MCF 10A (cell line): ENCODE results near the gene MUC2. TPM values are rescaled to one million over a fixed set of nuclear protein-coding genes. Genes with fewer than 3 reads are reported as not detected.

ENCODE experiments used
- BruUV-seq: library from RNA; stranded (reverse); fragments of 400-500 nt; replicated peaks from 2 replicates; lab custom pipeline; 2021; lab: Mats Ljungman, UMichigan
- CTCF ChIA-PET: fragments of 300-600 bp; sonication (Branson Sonifier 250); formaldehyde crosslinking; extraction: SDS; loops from one replicate; lab custom pipeline; 2021; ENCODE audit warnings: antibody characterized with exemption, inconsistent platforms; lab: Yijun Ruan, JAX
- POLR2A ChIA-PET: fragments of 300-600, 350-650 bp; sonication (Branson Sonifier 250); formaldehyde crosslinking; extraction: SDS; loops from one replicate; lab custom pipeline; 2020; ENCODE audit warnings: antibody characterized with exemption, inconsistent platforms; lab: Yijun Ruan, JAX
- DNase-seq: peaks from one replicate; pipeline ENCODE4 v3.0.0-alpha.2; 2018; ENCODE audit not compliant: unreplicated experiment
- H3K27ac Mint-ChIP-seq: one replicate; pipeline ENCODE4 v1.8.0; 2022; ENCODE audit warnings: mild to moderate bottlenecking, low read depth, mixed read lengths; ENCODE audit not compliant: unreplicated experiment
- H3K27me3 Mint-ChIP-seq: one replicate; pipeline ENCODE4 v1.8.0; 2022; ENCODE audit warnings: mixed read lengths; ENCODE audit not compliant: insufficient read depth, unreplicated experiment
- H3K36me3 Mint-ChIP-seq: one replicate; pipeline ENCODE4 v1.8.0; 2022; ENCODE audit warnings: mild to moderate bottlenecking, moderate library complexity, mixed read lengths; ENCODE audit not compliant: insufficient read depth, unreplicated experiment
- H3K4me1 Mint-ChIP-seq: one replicate; pipeline ENCODE4 v1.8.0; 2022; ENCODE audit warnings: mixed read lengths; ENCODE audit not compliant: insufficient read depth, unreplicated experiment
- H3K4me3 Mint-ChIP-seq: one replicate; pipeline ENCODE4 v1.8.0; 2022; ENCODE audit warnings: mild to moderate bottlenecking, moderate library complexity, mixed read lengths; ENCODE audit not compliant: unreplicated experiment
- H3K9me3 Mint-ChIP-seq: one replicate; pipeline ENCODE4 v1.8.0; 2022; ENCODE audit warnings: mixed read lengths; ENCODE audit not compliant: unreplicated experiment
- CTCF ChIP-seq: fragments of 200-600 bp; IDR thresholded peaks from one replicate; pipeline ENCODE4 v1.8.0; 2022; ENCODE audit warnings: antibody characterized with exemption, mild to moderate bottlenecking; ENCODE audit not compliant: unreplicated experiment
- intact Hi-C: fragments of 100-400 bp; cut with micrococcal nuclease; formaldehyde crosslinking; loops from 2 replicates; pipeline ENCODE4 v1.14.1; 2022
- total RNA-seq: library from RNA; stranded (reverse); gene quantifications from 2 replicates; pipeline ENCODE4 v1.2.3, GENCODE V29; 2022

Gene MUC2
- total RNA-seq, 1 experiment from 2014 or later: 0.02 TPM

- no peak for TF ChIP-seq CTCF
- Mint-ChIP-seq H3K27ac (no peak overlapping the region), H3K36me3 (no peaks in the 10 kb centered on the region), H3K27me3 (no peaks in the 10 kb centered on the region), H3K4me3 (no peak overlapping the region), H3K9me3 (no peaks in the 10 kb centered on the region), H3K4me1 (no peaks in the 10 kb centered on the region)
- BruUV-seq: no TSS peak
- POLR2A ChIA-PET: no interaction called here
- no peak for DNase-seq
- intact Hi-C loops: no loop called here
- CTCF ChIA-PET: no interaction called here
Measured at GRCh38 chr11:1088927-1089737, 14.5 kb downstream of the MUC2 start.

GRCh38 chr11:1089738-1090599 lies 15.3 kb downstream of the MUC2 start:
- no peaks in the 10 kb centered on the region for H3K4me1 Mint-ChIP-seq

GRCh38 chr11:1090600-1091331 lies 16.1 kb downstream of the MUC2 start:
- Mint-ChIP-seq H3K4me1 (no peaks in the 10 kb centered on the region), H3K4me3 (no peak overlapping the region), H3K36me3 (no peaks in the 10 kb centered on the region), H3K27me3 (no peaks in the 10 kb centered on the region), H3K27ac (no peak overlapping the region), H3K9me3 (peaks cover 8% of the 10 kb centered on the region)
- DNase-seq: no peak
- no peak for TF ChIP-seq CTCF
- intact Hi-C loops: no loop called here
- ChIA-PET CTCF (no interaction called here), POLR2A (no interaction called here)
- BruUV-seq: no TSS peak

More at GRCh38 chr11:1089738-1090599, 15.3 kb downstream of the MUC2 start:
- DNase-seq: no peak
- Mint-ChIP-seq H3K27ac (no peak overlapping the region), H3K27me3 (no peaks in the 10 kb centered on the region), H3K9me3 (peaks cover 4% of the 10 kb centered on the region), H3K4me3 (no peak overlapping the region), H3K36me3 (no peaks in the 10 kb centered on the region)
- no TSS peak for BruUV-seq
- intact Hi-C loops: no loop called here
- TF ChIP-seq CTCF: no peak
- POLR2A ChIA-PET: no interaction called here
- CTCF ChIA-PET: no interaction called here
